CD4-positive, alpha-beta memory T cell (primary cell): ENCODE measurements around the gene IL12B. TPM values are rescaled to one million over a fixed set of nuclear protein-coding genes. Genes with fewer than 3 reads are reported as not detected.

Experiments used
- CTCF ChIA-PET: fragments of 350-600 bp; sonication (Branson Sonifier 250); formaldehyde crosslinking; loops from one replicate; lab custom pipeline; 2021; ENCODE audit warnings: inconsistent platforms; ENCODE audit not compliant: partially characterized antibody; lab: Charles Lee
- POLR2A ChIA-PET: fragments of 350-600 bp; sonication (Branson Sonifier 250); formaldehyde crosslinking; loops from one replicate; lab custom pipeline; 2021; ENCODE audit not compliant: partially characterized antibody; lab: Charles Lee
- DNase-seq, 5 donors: peaks; one replicate each; pipeline versions ENCODE4 v3.0.0 to v3.0.0-alpha.2; 2020 to 2022; ENCODE audit warnings: mixed read lengths in 1 of 5
- H3K27ac ChIP-seq: one replicate; pipeline ENCODE4 v1.7.0; 2013; ENCODE audit warnings: low read depth, low read length
- H3K27me3 ChIP-seq: 2 replicates; pipeline ENCODE4 v1.7.0; 2013; ENCODE audit warnings: mild to moderate bottlenecking, low read length, moderate library complexity; ENCODE audit not compliant: insufficient read depth
- H3K36me3 ChIP-seq: 2 replicates; pipeline ENCODE4 v1.7.0; 2013; ENCODE audit warnings: mild to moderate bottlenecking, low read length, moderate library complexity; ENCODE audit not compliant: insufficient read depth
- H3K4me1 ChIP-seq: 2 replicates; pipeline ENCODE4 v1.7.0; 2013; ENCODE audit warnings: mild to moderate bottlenecking, low read length, moderate library complexity; ENCODE audit not compliant: insufficient read depth
- H3K4me3 ChIP-seq, 2 donors: one replicate each; pipeline ENCODE4 v1.7.0; 2013; ENCODE audit warnings: low read length in 2 of 2, mild to moderate bottlenecking in 1 of 2
- H3K9me3 ChIP-seq, 2 donors: one replicate each; pipeline ENCODE4 v1.7.0; 2013; ENCODE audit warnings: low read length in 2 of 2, control low read depth in 1 of 2; ENCODE audit not compliant: control insufficient read depth in 1 of 2
- H3K27ac Mint-ChIP-seq, 7 donors: one replicate each; pipeline ENCODE4 v1.8.0; 2020 to 2021; ENCODE audit warnings: mixed read lengths in 7 of 7, mild to moderate bottlenecking in 6 of 7, inconsistent platforms in 3 of 7, moderate library complexity in 3 of 7
- H3K27me3 Mint-ChIP-seq, 2 donors: one replicate each; pipeline ENCODE4 v1.8.0; 2020 to 2021; ENCODE audit warnings: mixed read lengths in 2 of 2
- H3K36me3 Mint-ChIP-seq, 2 donors: one replicate each; pipeline ENCODE4 v1.8.0; 2020 to 2021; ENCODE audit warnings: mixed read lengths in 2 of 2, inconsistent platforms in 1 of 2, mild to moderate bottlenecking in 1 of 2
- H3K4me1 Mint-ChIP-seq, 4 donors: one replicate each; pipeline ENCODE4 v1.8.0; 2020 to 2021; ENCODE audit warnings: mixed read lengths in 4 of 4, mild to moderate bottlenecking in 1 of 4
- H3K4me3 Mint-ChIP-seq, 8 donors: one replicate each; pipeline ENCODE4 v1.8.0; 2020 to 2021; ENCODE audit warnings: mixed read lengths in 8 of 8, mild to moderate bottlenecking in 7 of 8, moderate library complexity in 6 of 8, inconsistent platforms in 3 of 8
- H3K9me3 Mint-ChIP-seq, 8 donors: one replicate each; pipeline ENCODE4 v1.8.0; 2020 to 2021; ENCODE audit warnings: mixed read lengths in 8 of 8, mild to moderate bottlenecking in 5 of 8, inconsistent platforms in 3 of 8, moderate library complexity in 1 of 8
- intact Hi-C: fragments of 100-400 bp; cut with micrococcal nuclease; formaldehyde crosslinking; loops from one replicate; pipeline ENCODE4 v1.15.1; 2023
- polyA plus RNA-seq, 2 donors: library from polyadenylated mRNA; unstranded; fragments of 300-500 nt; fragmentation: Illumina TruSeq; gene quantifications; one replicate each; pipeline ENCODE4 v1.2.3, GENCODE V29; 2021
- total RNA-seq, 2 experiments: library from RNA; stranded (reverse); gene quantifications; one replicate each; pipeline ENCODE4 v1.2.3, GENCODE V29; 2021

Gene IL12B
- total and polyA plus RNA-seq, 4 experiments from 2014 or later = not detected

DNA sequence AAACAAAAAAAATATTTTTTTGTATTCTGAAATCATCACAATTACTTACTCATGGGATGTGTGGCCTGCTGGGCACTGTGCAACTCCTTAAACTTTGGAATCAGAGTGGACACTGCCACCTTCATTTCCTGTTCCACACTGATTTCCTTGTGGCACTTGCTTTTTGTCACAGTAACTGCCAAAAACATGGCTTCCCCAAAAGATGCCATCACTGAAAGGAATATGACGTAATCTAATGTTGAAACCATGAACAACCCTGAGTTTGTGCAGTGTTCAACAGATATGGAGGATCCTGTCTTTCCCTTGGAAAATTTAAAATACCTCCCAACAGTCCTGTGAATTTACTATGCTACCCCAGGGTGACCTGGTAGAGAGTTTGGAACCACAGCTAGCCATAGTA is 12.6 kb upstream of the IL12B start:
- CTCF ChIA-PET = no interaction called here
- H3K4me3 Mint-ChIP-seq = no peak overlapping the region
- no peaks in the 10 kb centered on the region for H3K36me3 Mint-ChIP-seq
- Histone ChIP-seq H3K27me3 (no peaks in the 10 kb centered on the region), H3K4me1 (peaks cover 57% of the 10 kb centered on the region), H3K36me3 (no peaks in the 10 kb centered on the region), H3K9me3 (no peaks in the 10 kb centered on the region), H3K4me3 (no peak overlapping the region), H3K27ac (no peak overlapping the region)
- no peaks in the 10 kb centered on the region for H3K27me3 Mint-ChIP-seq
- intact Hi-C loops = no loop called here
- POLR2A ChIA-PET = interaction anchor here (1.4 to 3.1 kb wide), 2 partner anchors 10 to 69 kb away, joined by 4 to 23 read pairs; no protein-coding TSS in a partner anchor
- no peak for DNase-seq
- peaks cover 0 to 5% (median 2%) of the 10 kb centered on the region in 8 donors for H3K9me3 Mint-ChIP-seq
- H3K27ac Mint-ChIP-seq = peak overlapping the region in 2 of 7 donors; percentile 40 to 42
- peaks cover 45 to 79% (median 58%) of the 10 kb centered on the region in 4 donors for H3K4me1 Mint-ChIP-seq

- Histone ChIP-seq H3K36me3 (no peaks in the 10 kb centered on the region), H3K9me3 (no peaks in the 10 kb centered on the region), H3K4me1 (peaks cover 66% of the 10 kb centered on the region), H3K4me3 (no peak overlapping the region), H3K27ac (no peak overlapping the region), H3K27me3 (no peaks in the 10 kb centered on the region)
- H3K4me1 Mint-ChIP-seq = peaks cover 54 to 89% (median 67%) of the 10 kb centered on the region in 4 donors
- H3K9me3 Mint-ChIP-seq = peaks cover 0 to 5% (median 2%) of the 10 kb centered on the region in 8 donors
- no peaks in the 10 kb centered on the region for H3K27me3 Mint-ChIP-seq
- H3K4me3 Mint-ChIP-seq = peak overlapping the region in 7 of 8 donors; percentile 28 to 88 (median 47)
- intact Hi-C loops = no loop called here
- H3K27ac Mint-ChIP-seq = peak overlapping the region; percentile 79 to 98 (median 87)
- ChIA-PET POLR2A (interaction anchor here (0.9 to 3.1 kb wide), 8 partner anchors 8 to 164 kb away, joined by 3 to 23 read pairs (median 4); no protein-coding TSS in a partner anchor), CTCF (interaction anchor here (1.0 to 3.3 kb wide), 5 partner anchors 8 to 103 kb away, joined by 4 to 18 read pairs (median 6); no protein-coding TSS in a partner anchor)
- peak; percentile 74 to 92 (median 79) for DNase-seq
- H3K36me3 Mint-ChIP-seq = no peaks in the 10 kb centered on the region
Observed at GRCh38 chr5:159341906-159342310, 11.6 kb upstream of the IL12B start.

GRCh38 chr5:159341145-159341544 is 10.9 kb upstream of the IL12B start:
- DNase-seq = peak in 2 of 5 donors; percentile 5 to 60
- Histone ChIP-seq H3K4me3 (no peak overlapping the region), H3K4me1 (peaks cover 74% of the 10 kb centered on the region), H3K27ac (no peak overlapping the region), H3K36me3 (no peaks in the 10 kb centered on the region), H3K9me3 (no peaks in the 10 kb centered on the region), H3K27me3 (no peaks in the 10 kb centered on the region)
- H3K36me3 Mint-ChIP-seq = no peaks in the 10 kb centered on the region
- ChIA-PET CTCF (interaction anchor here (0.6 to 3.3 kb wide), 8 partner anchors 9 to 669 kb away, joined by 3 to 18 read pairs (median 4); no protein-coding TSS in a partner anchor), POLR2A (interaction anchor here (0.7 to 3.1 kb wide), 10 partner anchors 8 to 778 kb away, joined by 3 to 23 read pairs (median 3); no protein-coding TSS in a partner anchor)
- H3K4me3 Mint-ChIP-seq = peak overlapping the region in 7 of 8 donors; percentile 11 to 88 (median 60)
- no peaks in the 10 kb centered on the region for H3K27me3 Mint-ChIP-seq
- intact Hi-C loops = no loop called here
- H3K4me1 Mint-ChIP-seq = peaks cover 60 to 96% (median 74%) of the 10 kb centered on the region in 4 donors
- H3K27ac Mint-ChIP-seq = peak overlapping the region; percentile 63 to 98 (median 86)
- H3K9me3 Mint-ChIP-seq = peaks cover 0 to 5% (median 2%) of the 10 kb centered on the region in 8 donors

DNA sequence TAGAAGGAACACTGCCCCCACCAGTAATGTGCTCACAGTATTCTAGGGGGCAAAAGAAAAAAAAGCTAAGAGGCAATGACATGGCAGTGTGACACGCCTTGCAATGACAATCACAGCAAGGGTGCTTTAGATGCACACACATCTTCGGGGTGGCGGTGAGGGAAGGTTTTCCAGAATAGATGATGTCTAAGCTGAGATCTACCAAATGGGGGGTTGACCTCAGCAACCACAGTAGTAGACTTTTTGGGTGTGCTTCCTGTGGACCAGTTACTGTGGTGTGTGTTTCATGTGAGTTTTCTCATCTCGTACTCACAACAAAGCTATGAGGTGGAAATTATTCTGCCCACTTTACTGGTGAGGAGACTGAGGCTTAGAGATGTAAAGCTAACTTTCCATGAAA is 10.2 kb upstream of the IL12B start:
- ChIA-PET POLR2A (interaction anchor here (0.7 to 3.1 kb wide), 8 partner anchors 10 to 778 kb away, joined by 3 to 23 read pairs (median 3); no protein-coding TSS in a partner anchor), CTCF (interaction anchor here (0.9 to 3.3 kb wide), 7 partner anchors 9 to 103 kb away, joined by 3 to 18 read pairs (median 4); no protein-coding TSS in a partner anchor)
- Mint-ChIP-seq H3K4me3 (peak overlapping the region in 4 of 8 donors; percentile 33 to 76 (median 58)), H3K27ac (peak overlapping the region; percentile 44 to 95 (median 86)), H3K27me3 (no peaks in the 10 kb centered on the region), H3K9me3 (peaks cover 0 to 5% (median 2%) of the 10 kb centered on the region in 8 donors), H3K4me1 (peaks cover 61 to 93% (median 76%) of the 10 kb centered on the region in 4 donors), H3K36me3 (no peaks in the 10 kb centered on the region)
- no peak overlapping the region for H3K4me3 ChIP-seq
- intact Hi-C loops = no loop called here
- DNase-seq = peak in 3 of 5 donors; percentile 45 to 56 (median 52)
- H3K27me3 ChIP-seq = no peaks in the 10 kb centered on the region
- no peak overlapping the region for H3K27ac ChIP-seq
- no peaks in the 10 kb centered on the region for H3K36me3 ChIP-seq
- H3K9me3 ChIP-seq = no peaks in the 10 kb centered on the region
- peaks cover 79% of the 10 kb centered on the region for H3K4me1 ChIP-seq

DNA sequence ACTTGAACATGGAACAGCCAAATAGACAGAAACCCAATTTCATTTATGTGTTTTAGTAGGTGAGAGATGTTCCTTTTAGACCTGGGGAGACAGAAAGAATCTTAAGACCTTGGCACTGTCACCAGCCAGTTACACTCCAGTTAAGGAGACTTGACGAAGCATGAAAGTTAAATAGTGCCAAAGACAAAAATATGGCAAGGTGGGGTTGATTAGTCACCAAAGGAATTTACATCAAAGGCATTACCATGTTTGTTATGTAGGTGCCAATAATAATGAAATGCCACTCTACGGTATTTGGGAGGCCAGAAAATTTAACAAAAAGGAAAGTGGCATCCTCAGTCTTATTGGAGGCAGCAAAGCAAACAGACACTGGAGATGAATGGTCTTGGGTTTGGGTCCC is 9.2 kb upstream of the IL12B start:
- CTCF ChIA-PET = interaction anchor here (3.3 kb wide), 1 partner anchor 7 kb away, joined by 18 read pairs; no protein-coding TSS in a partner anchor
- H3K4me3 ChIP-seq = no peak overlapping the region
- Mint-ChIP-seq H3K4me1 (peaks cover 58 to 84% (median 74%) of the 10 kb centered on the region in 4 donors), H3K9me3 (peaks cover 0 to 5% (median 2%) of the 10 kb centered on the region in 8 donors), H3K27me3 (no peaks in the 10 kb centered on the region), H3K4me3 (peak overlapping the region in 1 of 8 donors; percentile 27), H3K27ac (peak overlapping the region in 6 of 7 donors; percentile 22 to 85 (median 62)), H3K36me3 (no peaks in the 10 kb centered on the region)
- POLR2A ChIA-PET = interaction anchor here (0.7 kb wide), 1 partner anchor 591 kb away, joined by 4 read pairs; no protein-coding TSS in a partner anchor
- intact Hi-C loops = loop anchor here (5.0 kb wide), 1 partner anchor 778 kb away; the partner anchor contains the start of gene PWWP2A
- H3K9me3 ChIP-seq = no peaks in the 10 kb centered on the region
- H3K27me3 ChIP-seq = no peaks in the 10 kb centered on the region
- H3K4me1 ChIP-seq = peaks cover 79% of the 10 kb centered on the region
- no peaks in the 10 kb centered on the region for H3K36me3 ChIP-seq
- DNase-seq = no peak
- no peak overlapping the region for H3K27ac ChIP-seq

GRCh38 chr5:159338118-159338517 is 7.8 kb upstream of the IL12B start:
- H3K27ac Mint-ChIP-seq = peak overlapping the region; percentile 86 to 96 (median 92)
- H3K27me3 ChIP-seq = no peaks in the 10 kb centered on the region
- H3K9me3 ChIP-seq = no peaks in the 10 kb centered on the region
- peak in 1 of 5 donors; percentile 11 for DNase-seq
- no peaks in the 10 kb centered on the region for H3K36me3 Mint-ChIP-seq
- H3K4me3 ChIP-seq = peak overlapping the region in 1 of 2 donors; percentile 6
- H3K4me1 ChIP-seq = peaks cover 73% of the 10 kb centered on the region
- H3K4me3 Mint-ChIP-seq = peak overlapping the region; percentile 37 to 74 (median 60)
- ChIA-PET POLR2A (interaction anchor here (0.9 to 1.8 kb wide), 3 partner anchors 71 to 131 kb away, joined by 4 to 24 read pairs (median 5); no protein-coding TSS in a partner anchor), CTCF (interaction anchor here (1.1 to 1.8 kb wide), 4 partner anchors 15 to 95 kb away, joined by 3 to 12 read pairs (median 4); no protein-coding TSS in a partner anchor)
- H3K27me3 Mint-ChIP-seq = no peaks in the 10 kb centered on the region
- H3K36me3 ChIP-seq = no peaks in the 10 kb centered on the region
- H3K9me3 Mint-ChIP-seq = peaks cover 0 to 5% (median 0%) of the 10 kb centered on the region in 8 donors
- peak overlapping the region; percentile 45 for H3K27ac ChIP-seq
- H3K4me1 Mint-ChIP-seq = peaks cover 53 to 74% (median 66%) of the 10 kb centered on the region in 4 donors
- intact Hi-C loops = loop anchor here (5.0 kb wide), 1 partner anchor 779 kb away; the partner anchor contains the start of gene PWWP2A
